Gastrocnemius medialis (tissue), 4 donors: ENCODE measurements around the gene PPP1CA.

Experiments used
- POLR2A ChIP-seq, 2 donors: fragments of 450-650 bp; IDR thresholded peaks; one replicate each; pipeline ENCODE4 v1.6.1; 2017; ENCODE audit warnings: antibody characterized with exemption in 2 of 2, mild to moderate bottlenecking in 2 of 2, moderate library complexity in 2 of 2
- TF ChIP-seq, protein P1 (sequence below), 5 experiments: fragments of 450-650 bp in 3 of 5; fragments of 200-600 bp in 2 of 5; sonication (generic) in 2 of 5; IDR thresholded peaks in 4 of 5; conservative IDR thresholded peaks in 1 of 5; 1 replicate in 4 of 5; 2 replicates in 1 of 5; pipeline ENCODE4 v1.5.1; 2016 to 2019; ENCODE audit warnings: antibody characterized with exemption in 5 of 5, mild to moderate bottlenecking in 3 of 5, moderate library complexity in 3 of 5

DNA sequence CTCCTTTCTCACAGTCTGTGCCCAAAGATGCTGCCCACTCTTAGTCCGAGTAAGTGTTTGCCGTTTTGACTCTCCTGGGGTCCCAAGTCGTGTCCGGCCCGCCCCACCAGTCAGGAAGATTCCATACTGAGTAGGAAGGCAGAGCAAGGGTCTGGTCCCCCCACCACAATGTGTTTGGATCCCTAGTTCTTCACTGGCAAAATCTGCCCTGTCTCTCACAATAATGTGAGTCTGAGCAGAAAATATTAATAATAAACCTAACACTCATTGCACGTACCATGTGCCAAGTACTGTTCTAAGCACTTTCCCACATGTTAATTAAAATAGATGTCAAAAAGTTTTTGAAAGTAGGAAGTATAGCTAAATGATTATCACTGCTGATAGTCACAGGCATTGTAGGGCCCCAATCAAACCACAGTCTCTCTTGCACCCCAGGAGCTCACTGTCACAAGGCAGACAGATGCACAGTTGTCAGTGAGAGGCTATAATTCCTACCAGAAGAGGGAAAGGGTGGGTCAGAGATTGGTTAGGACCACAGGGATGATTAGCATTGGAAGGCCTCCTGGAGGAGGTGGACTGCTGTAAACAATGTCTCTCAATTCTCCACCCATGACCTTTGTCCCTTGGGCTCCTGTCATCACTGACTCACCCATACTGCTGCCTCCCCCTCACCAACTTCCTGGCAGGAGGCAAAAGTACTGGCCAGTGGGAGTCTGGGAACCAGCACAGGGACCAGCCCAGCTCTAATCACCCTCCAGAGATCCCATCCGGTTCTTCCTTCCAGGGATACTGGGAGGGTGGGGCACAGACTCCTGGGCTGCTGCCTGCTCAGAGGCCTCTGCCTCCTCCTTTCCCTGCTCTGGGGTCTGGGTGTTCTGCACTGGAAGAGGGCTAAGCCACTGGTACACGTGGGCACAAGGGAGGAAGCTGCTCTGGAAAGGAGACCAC lies 47.3 kb downstream of the PPP1CA start:
- TF ChIP-seq, protein P1, sequence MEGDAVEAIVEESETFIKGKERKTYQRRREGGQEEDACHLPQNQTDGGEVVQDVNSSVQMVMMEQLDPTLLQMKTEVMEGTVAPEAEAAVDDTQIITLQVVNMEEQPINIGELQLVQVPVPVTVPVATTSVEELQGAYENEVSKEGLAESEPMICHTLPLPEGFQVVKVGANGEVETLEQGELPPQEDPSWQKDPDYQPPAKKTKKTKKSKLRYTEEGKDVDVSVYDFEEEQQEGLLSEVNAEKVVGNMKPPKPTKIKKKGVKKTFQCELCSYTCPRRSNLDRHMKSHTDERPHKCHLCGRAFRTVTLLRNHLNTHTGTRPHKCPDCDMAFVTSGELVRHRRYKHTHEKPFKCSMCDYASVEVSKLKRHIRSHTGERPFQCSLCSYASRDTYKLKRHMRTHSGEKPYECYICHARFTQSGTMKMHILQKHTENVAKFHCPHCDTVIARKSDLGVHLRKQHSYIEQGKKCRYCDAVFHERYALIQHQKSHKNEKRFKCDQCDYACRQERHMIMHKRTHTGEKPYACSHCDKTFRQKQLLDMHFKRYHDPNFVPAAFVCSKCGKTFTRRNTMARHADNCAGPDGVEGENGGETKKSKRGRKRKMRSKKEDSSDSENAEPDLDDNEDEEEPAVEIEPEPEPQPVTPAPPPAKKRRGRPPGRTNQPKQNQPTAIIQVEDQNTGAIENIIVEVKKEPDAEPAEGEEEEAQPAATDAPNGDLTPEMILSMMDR (IDR thresholded peaks at IDR 0.05 in 4 of 5, conservative IDR thresholded peaks at IDR 0.05 in 1 of 5): no peak
- TF ChIP-seq POLR2A (IDR thresholded peaks at IDR 0.05): no peak
